Breast epithelium (tissue), 3 donors: ENCODE results near the gene TRA2B.

Source experiments
- CTCF ChIP-seq, 3 donors: fragments of 450-650 bp; IDR thresholded peaks; one replicate each; pipeline ENCODE4 v1.5.1; 2016 to 2017; ENCODE audit warnings: antibody characterized with exemption in 3 of 3, mild to moderate bottlenecking in 3 of 3, moderate library complexity in 3 of 3
- POLR2A ChIP-seq: fragments of 450-650 bp; IDR thresholded peaks from one replicate; pipeline ENCODE4 v1.6.1; 2016; ENCODE audit warnings: antibody characterized with exemption, mild to moderate bottlenecking, moderate library complexity
- POLR2AphosphoS5 ChIP-seq, 3 donors: sonication (generic); formaldehyde crosslinking; IDR thresholded peaks; one replicate each; pipeline ENCODE4 v1.6.1; 2017; ENCODE audit warnings: antibody characterized with exemption in 3 of 3

- TF ChIP-seq CTCF (IDR thresholded peaks at IDR 0.05): no peak
- no peak for TF ChIP-seq POLR2A
- TF ChIP-seq POLR2AphosphoS5 (IDR thresholded peaks at IDR 0.05): no peak
Observed at GRCh38 chr3:185900228-185900627, 37.6 kb downstream of the TRA2B start.
